RKO (cell line): ENCODE measurements around the gene CIDEA.
"Not testable (repeated sequence)": the region's sequence is repeated elsewhere in the genome, so short reads cannot be mapped to it uniquely, and the experiment has no call there.

ENCODE experiments used
- DNase-seq: peaks from one replicate; pipeline ENCODE4 v3.0.0-alpha.2; 2016; ENCODE audit warnings: low spot score

Gene CIDEA

GRCh38 chr18:12239431-12239830, 14.7 kb upstream of the CIDEA start:
- no peak for DNase-seq

- no peak for DNase-seq
Measured at GRCh38 chr18:12242658-12243260, 11.4 kb upstream of the CIDEA start.

GRCh38 chr18:12243272-12243671, 10.9 kb upstream of the CIDEA start:
- DNase-seq: not testable (repeated sequence)

GRCh38 chr18:12245793-12246135, 8.4 kb upstream of the CIDEA start:
- no peak for DNase-seq

- DNase-seq: no peak
Measured at GRCh38 chr18:12246849-12247808, 7.0 kb upstream of the CIDEA start.

GRCh38 chr18:12247946-12248345, 6.2 kb upstream of the CIDEA start:
- DNase-seq: no peak

- no peak for DNase-seq
Measured at GRCh38 chr18:12248926-12249720, 5.0 kb upstream of the CIDEA start.

GRCh38 chr18:12251311-12251710, 2.9 kb upstream of the CIDEA start:
- no peak for DNase-seq

- no peak for DNase-seq
Measured at GRCh38 chr18:12252061-12252460, 2.1 kb upstream of the CIDEA start.

- DNase-seq: no peak
Measured at GRCh38 chr18:12253027-12253426, 1.1 kb upstream of the CIDEA start.

GRCh38 chr18:12253663-12254135, 462 bp upstream of the CIDEA start:
- no peak for DNase-seq

GRCh38 chr18:12254820-12255511, 805 bp downstream of the CIDEA start:
- no peak for DNase-seq

GRCh38 chr18:12255626-12256026, 1.5 kb downstream of the CIDEA start:
- peak; percentile 57 for DNase-seq

- peak; percentile 15 for DNase-seq
Measured at GRCh38 chr18:12256951-12257350, 2.8 kb downstream of the CIDEA start.

- no peak for DNase-seq
Measured at GRCh38 chr18:12257996-12258718, 4.0 kb downstream of the CIDEA start.

- no peak for DNase-seq
Measured at GRCh38 chr18:12258719-12259705, 4.9 kb downstream of the CIDEA start.

- DNase-seq: no peak
Measured at GRCh38 chr18:12262748-12263147, 8.6 kb downstream of the CIDEA start.

GRCh38 chr18:12264864-12265263, 10.7 kb downstream of the CIDEA start:
- DNase-seq: no peak

GRCh38 chr18:12271376-12272235, 17.4 kb downstream of the CIDEA start:
- peak; percentile 86 for DNase-seq
